Measurements from ENCODE around the gene PSEN2. TPM values are rescaled to one million over a fixed set of nuclear protein-coding genes. Genes with fewer than 3 reads are reported as not detected.

Gene PSEN2
- total RNA-seq, 2 donors from 2014 or later, result 45.3 to 78.3 TPM

DNA sequence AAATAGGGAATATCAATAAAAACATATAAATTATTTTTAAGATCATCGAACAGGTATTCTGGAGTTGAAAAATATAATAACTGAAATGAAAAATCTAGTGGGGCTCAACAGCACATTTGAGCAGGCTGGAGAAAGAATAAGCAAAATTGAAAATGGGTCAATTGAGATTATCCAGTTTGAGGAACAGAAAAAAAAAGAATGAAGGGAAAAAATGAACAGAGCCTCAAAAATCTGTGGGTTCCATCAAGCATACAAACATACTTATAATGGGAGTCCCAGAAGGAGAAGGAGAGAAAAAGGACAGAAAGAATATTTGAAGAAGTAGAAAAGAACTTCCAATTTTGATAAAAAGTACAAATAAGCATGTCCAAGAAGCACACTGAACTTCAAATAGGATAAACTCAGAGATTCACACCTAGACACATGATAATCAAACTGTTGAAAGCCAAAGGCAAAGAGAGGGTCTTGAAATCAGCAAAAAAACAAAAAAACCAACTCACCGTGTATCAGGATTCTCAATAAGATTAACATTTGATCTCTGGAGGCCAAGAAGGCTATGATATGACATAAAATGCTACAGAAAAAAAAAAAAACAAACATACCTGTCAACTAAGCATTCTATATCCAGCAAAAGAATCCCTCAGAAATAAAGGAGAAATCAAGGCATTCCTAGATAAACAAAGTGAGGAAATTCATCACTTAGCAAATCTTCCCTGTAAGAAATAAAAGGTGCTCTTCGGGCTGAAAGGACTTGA lies 64.2 kb downstream of the PSEN2 start:
- Histone ChIP-seq H3K4me1 (replicated peaks) (peaks cover 5% of the 10 kb centered on the region), H3K27me3 (replicated peaks; ENCODE audit: insufficient read depth) (no peaks in the 10 kb centered on the region), H3K4me3 (no peak overlapping the region), H3K9me3 (no peaks in the 10 kb centered on the region), H3K36me3 (no peaks in the 10 kb centered on the region), H3K27ac (no peak overlapping the region)
- intact Hi-C loops (cut with DNase I), result no loop called here
- DNase-seq (ENCODE audit: low spot score), result no peak
- TF ChIP-seq POLR2A (IDR thresholded peaks at IDR 0.05) (no peak), POLR2AphosphoS5 (IDR thresholded peaks at IDR 0.05) (no peak)
- TF ChIP-seq, protein P1, sequence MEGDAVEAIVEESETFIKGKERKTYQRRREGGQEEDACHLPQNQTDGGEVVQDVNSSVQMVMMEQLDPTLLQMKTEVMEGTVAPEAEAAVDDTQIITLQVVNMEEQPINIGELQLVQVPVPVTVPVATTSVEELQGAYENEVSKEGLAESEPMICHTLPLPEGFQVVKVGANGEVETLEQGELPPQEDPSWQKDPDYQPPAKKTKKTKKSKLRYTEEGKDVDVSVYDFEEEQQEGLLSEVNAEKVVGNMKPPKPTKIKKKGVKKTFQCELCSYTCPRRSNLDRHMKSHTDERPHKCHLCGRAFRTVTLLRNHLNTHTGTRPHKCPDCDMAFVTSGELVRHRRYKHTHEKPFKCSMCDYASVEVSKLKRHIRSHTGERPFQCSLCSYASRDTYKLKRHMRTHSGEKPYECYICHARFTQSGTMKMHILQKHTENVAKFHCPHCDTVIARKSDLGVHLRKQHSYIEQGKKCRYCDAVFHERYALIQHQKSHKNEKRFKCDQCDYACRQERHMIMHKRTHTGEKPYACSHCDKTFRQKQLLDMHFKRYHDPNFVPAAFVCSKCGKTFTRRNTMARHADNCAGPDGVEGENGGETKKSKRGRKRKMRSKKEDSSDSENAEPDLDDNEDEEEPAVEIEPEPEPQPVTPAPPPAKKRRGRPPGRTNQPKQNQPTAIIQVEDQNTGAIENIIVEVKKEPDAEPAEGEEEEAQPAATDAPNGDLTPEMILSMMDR (IDR thresholded peaks at IDR 0.05), result no peak
- WGBS, result 63% methylated on average over 3 of the region's 3 CpGs

DNA sequence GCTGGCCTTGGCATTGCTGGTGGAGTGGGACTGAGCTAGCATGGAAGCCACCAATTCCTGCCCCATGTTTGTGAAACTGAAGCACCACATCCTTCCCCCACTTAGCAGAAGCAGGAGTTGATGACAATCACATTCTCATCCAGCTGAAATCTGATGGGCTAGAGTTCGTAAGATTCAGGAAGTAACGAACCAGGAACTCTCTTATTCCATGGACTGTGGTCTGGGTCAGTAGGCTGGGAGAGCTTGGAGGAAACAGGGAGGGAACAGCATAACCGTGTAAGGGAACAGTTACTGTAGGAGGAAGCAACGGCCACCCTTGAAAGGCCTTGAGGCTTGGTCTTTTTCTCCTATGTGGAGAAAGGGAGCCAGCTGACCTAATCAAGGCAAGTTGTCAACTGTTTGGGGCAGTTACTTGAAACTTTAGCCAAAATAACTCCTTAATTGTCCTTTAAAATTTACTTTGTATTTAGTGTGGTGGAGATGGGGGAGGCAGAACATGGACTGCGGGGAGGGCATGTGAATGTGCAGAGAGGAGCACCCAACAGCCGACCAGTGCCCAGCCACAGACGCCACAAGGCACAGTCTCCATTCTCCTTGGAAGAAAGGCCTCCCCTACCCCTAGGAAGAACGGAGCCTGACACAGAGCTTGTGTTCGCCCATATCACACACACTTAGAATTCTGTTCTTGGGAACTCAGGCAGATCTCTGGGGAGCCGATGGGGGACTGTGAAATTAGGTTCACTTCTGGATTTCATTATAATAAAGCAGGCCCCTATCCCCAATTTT lies 67.7 kb downstream of the PSEN2 start:
- no peaks in the 10 kb centered on the region for H3K27me3 ChIP-seq (replicated peaks; ENCODE audit: insufficient read depth)
- 88% methylated on average over 10 of the region's 10 CpGs for WGBS
- H3K9me3 ChIP-seq, result no peaks in the 10 kb centered on the region
- H3K4me1 ChIP-seq (replicated peaks), result peaks cover 10% of the 10 kb centered on the region
- H3K4me3 ChIP-seq, result no peak overlapping the region
- DNase-seq (ENCODE audit: low spot score), result no peak
- no peak for TF ChIP-seq POLR2A (IDR thresholded peaks at IDR 0.05)
- TF ChIP-seq, protein P1 (IDR thresholded peaks at IDR 0.05), result no peak
- no peak for TF ChIP-seq POLR2AphosphoS5 (IDR thresholded peaks at IDR 0.05)
- H3K36me3 ChIP-seq, result no peaks in the 10 kb centered on the region
- intact Hi-C loops (cut with DNase I), result loop anchor here (2.0 kb wide), 1 partner anchor 67 kb away; the partner anchor contains the start of gene PSEN2
- peak overlapping the region; percentile 94 to 95 for H3K27ac ChIP-seq

DNA sequence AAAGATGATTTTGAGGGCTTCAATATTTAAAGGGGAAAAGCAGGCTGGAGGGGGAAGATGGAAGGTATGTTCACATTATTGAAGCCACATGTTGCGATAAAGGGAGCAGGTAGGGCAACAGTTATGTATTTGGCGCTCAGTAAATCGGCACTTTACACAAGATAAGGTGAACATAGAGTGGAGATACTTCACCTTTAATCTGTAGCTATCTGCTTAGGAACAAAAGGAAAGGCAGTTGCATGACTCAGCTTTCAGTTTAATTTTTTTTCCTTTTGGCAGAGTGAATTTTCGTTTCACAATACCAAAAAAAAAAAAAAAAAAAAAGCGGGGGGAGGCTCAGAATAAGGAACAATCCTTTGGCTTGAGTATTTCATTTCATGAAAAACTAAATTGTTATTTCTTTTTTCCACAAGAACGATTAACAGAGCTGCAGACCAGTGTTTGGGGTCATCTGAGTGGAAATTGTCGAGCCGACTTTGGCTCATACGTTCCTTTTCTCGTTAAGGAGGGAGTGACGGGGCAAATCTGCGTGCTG lies 68.6 kb downstream of the PSEN2 start:
- TF ChIP-seq, protein P1 (IDR thresholded peaks at IDR 0.05), result no peak
- TF ChIP-seq POLR2AphosphoS5 (IDR thresholded peaks at IDR 0.05), result peak; percentile 20
- WGBS, result 4% methylated on average over 12 of the region's 12 CpGs
- intact Hi-C loops (cut with DNase I), result no loop called here

DNA sequence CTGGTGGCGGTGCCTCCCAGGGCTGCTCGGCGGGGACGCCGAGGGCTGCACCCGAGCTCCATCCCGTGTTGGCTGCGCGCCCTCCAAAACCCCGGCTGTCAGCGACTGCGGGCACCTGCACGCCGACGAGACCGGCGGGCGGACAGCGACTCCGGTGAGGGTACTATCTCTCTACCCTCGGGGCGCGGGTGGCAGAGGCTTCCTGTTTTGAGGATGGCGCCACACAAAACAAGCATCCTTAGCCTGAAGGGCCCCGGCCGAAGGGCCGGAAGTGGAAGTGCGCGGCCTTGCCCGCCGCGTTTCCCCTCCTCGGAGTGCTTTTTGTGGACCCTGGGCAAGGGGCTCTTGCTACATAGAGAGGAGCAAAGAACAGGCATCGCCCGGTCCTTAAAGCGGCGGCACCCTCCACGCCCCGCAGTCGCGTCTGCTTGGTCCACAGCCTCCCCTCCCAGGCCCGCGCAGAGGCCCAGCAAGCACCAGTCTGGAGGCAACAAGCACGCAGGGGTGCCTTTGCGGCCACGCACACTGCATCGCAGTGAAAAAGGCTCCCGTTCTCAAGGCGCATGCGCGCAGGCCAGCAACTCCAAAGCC lies 69.1 kb downstream of the PSEN2 start:
- no peaks in the 10 kb centered on the region for H3K27me3 ChIP-seq (replicated peaks; ENCODE audit: insufficient read depth)
- peaks cover 10% of the 10 kb centered on the region for H3K4me1 ChIP-seq (replicated peaks)
- H3K27ac ChIP-seq, result peak overlapping the region; percentile 94 to 95
- DNase-seq (ENCODE audit: low spot score), result peak; percentile 39
- H3K9me3 ChIP-seq, result no peaks in the 10 kb centered on the region
- H3K36me3 ChIP-seq, result no peaks in the 10 kb centered on the region
- WGBS, result under 1% methylated on average over 49 of the region's 51 CpGs
- peak overlapping the region; percentile 64 to 66 for H3K4me3 ChIP-seq
- intact Hi-C loops (cut with DNase I), result loop anchor here (5.0 to 10.0 kb wide), 2 partner anchors 48 to 375 kb away; partner anchors contain the start of gene CDC42BPA
- TF ChIP-seq POLR2A (IDR thresholded peaks at IDR 0.05) (peak; percentile 88), POLR2AphosphoS5 (IDR thresholded peaks at IDR 0.05) (peak; percentile 98)
- TF ChIP-seq, protein P1 (IDR thresholded peaks at IDR 0.05), result no peak

More for the DNA sequence above, 68.6 kb downstream of the PSEN2 start:
- H3K27ac ChIP-seq, result peak overlapping the region; percentile 94 to 95
- DNase-seq (ENCODE audit: low spot score), result no peak
- peaks cover 10% of the 10 kb centered on the region for H3K4me1 ChIP-seq (replicated peaks)
- H3K36me3 ChIP-seq, result no peaks in the 10 kb centered on the region
- no peaks in the 10 kb centered on the region for H3K27me3 ChIP-seq (replicated peaks; ENCODE audit: insufficient read depth)
- H3K9me3 ChIP-seq, result no peaks in the 10 kb centered on the region
- H3K4me3 ChIP-seq, result peak overlapping the region; percentile 64 to 66

Measured in prostate gland (tissue), 2 donors.